K562 (cell line): ENCODE data around the gene PCSK5. TPM values are rescaled to one million over a fixed set of nuclear protein-coding genes. Genes with fewer than 3 reads are reported as not detected.

Source experiments
- CXXC5 ChIP-seq: fragments of 250-450 bp; sonication (Bioruptor Pico); IDR thresholded peaks from 2 replicates; pipeline ENCODE4 v1.8.0; 2022; ENCODE audit warnings: inconsistent platforms, mild to moderate bottlenecking, moderate library complexity
- DPF2 ChIP-seq: fragments of 450-650 bp; IDR thresholded peaks from 2 replicates; pipeline ENCODE4 v1.6.1; 2016
- HDAC1 ChIP-seq, 2 experiments: fragments of 450-650 bp; IDR thresholded peaks; 2 replicates each; pipeline ENCODE4 v1.6.1; 2016 to 2017; ENCODE audit warnings: inconsistent platforms in 1 of 2, mild to moderate bottlenecking in 1 of 2, moderate library complexity in 1 of 2
- HDAC2 ChIP-seq: fragments of 450-650 bp; IDR thresholded peaks from 2 replicates; pipeline ENCODE4 v1.6.1; 2016; ENCODE audit warnings: mild to moderate bottlenecking
- KAT2B ChIP-seq: IDR thresholded peaks from one replicate; pipeline ENCODE4 v1.6.1; 2012; ENCODE audit warnings: low read depth, mild to moderate bottlenecking, control low read depth, inconsistent platforms, low read length, moderate library complexity
- MTA3 ChIP-seq: fragments of 450-650 bp; formaldehyde crosslinking; IDR thresholded peaks from 2 replicates; pipeline ENCODE4 v1.6.1; 2017; ENCODE audit warnings: mild to moderate bottlenecking, borderline replicate concordance
- NCOA1 ChIP-seq: fragments of 450-650 bp; IDR thresholded peaks from 2 replicates; pipeline ENCODE4 v1.6.1; 2016; ENCODE audit warnings: low read depth
- NFIC ChIP-seq: fragments of 450-650 bp; IDR thresholded peaks from 2 replicates; pipeline ENCODE4 v1.6.1; 2017; ENCODE audit warnings: mild to moderate bottlenecking, inconsistent platforms
- NR2C2 ChIP-seq, 2 experiments: fragments of 200-800 bp in 1 of 2; sonication (Bioruptor generic) in 1 of 2; sonication (generic) in 1 of 2; formaldehyde crosslinking in 1 of 2; IDR thresholded peaks; 2 replicates each; pipeline versions ENCODE4 v1.6.1 to v1.8.0; 2016 to 2022; ENCODE audit warnings: mild to moderate bottlenecking in 1 of 2, missing compliant biosample characterization in 1 of 2, missing genetic modification characterization in 1 of 2, missing genetic modification reagents in 1 of 2
- RCOR1 ChIP-seq, 2 experiments: IDR thresholded peaks; 2 replicates each; pipeline ENCODE4 v1.6.1; 2012; ENCODE audit warnings: low read depth in 2 of 2, low read length in 2 of 2, borderline replicate concordance in 1 of 2, improper control_type of control experiment in 1 of 2
- SMAD1 ChIP-seq: fragments of 150-350 bp; IDR thresholded peaks from 2 replicates; pipeline ENCODE4 v1.6.1; 2014; ENCODE audit warnings: low read length, low read depth; ENCODE audit not compliant: partially characterized antibody
- TAF1 ChIP-seq: IDR thresholded peaks from 2 replicates; pipeline ENCODE4 v1.6.1; 2011; ENCODE audit warnings: mild to moderate bottlenecking, low read length, moderate library complexity; ENCODE audit not compliant: insufficient read depth, control insufficient read depth, severe bottlenecking; ENCODE audit errors: extremely low read depth
- TBL1XR1 ChIP-seq, 2 experiments: IDR thresholded peaks; 2 replicates each; pipeline ENCODE4 v1.6.1; 2012; ENCODE audit warnings: improper control_type of control experiment in 2 of 2, low read length in 2 of 2, mild to moderate bottlenecking in 1 of 2
- ZEB2 ChIP-seq: fragments of 450-650 bp; IDR thresholded peaks from 2 replicates; pipeline ENCODE4 v1.6.1; 2016
- polyA plus RNA-seq, 8 experiments: library from polyadenylated mRNA; depleted of rRNA in 4 of 8; stranded (reverse) in 5 of 8; unstranded in 3 of 8; fragments of >200 nt; fragmentation: Nextera tagmentation in 2 of 8; fragmentation: Illumina TruSeq in 1 of 8; extraction: Ambion mirVana in 2 of 8; extraction: Trizol in 1 of 8; gene quantifications; 2 replicates each; pipeline versions ENCODE4 v1.2.1 to v1.2.3, GENCODE V29; 2011 to 2014; ENCODE audit warnings: inconsistent platforms in 1 of 8, missing spikeins in 1 of 8
- total RNA-seq, 7 experiments: library from RNA; depleted of rRNA in 6 of 7; stranded (reverse); fragments of >200 nt in 6 of 7; fragmentation: Illumina TruSeq in 2 of 7; extraction: Trizol in 2 of 7; gene quantifications; 2 replicates each; pipeline versions ENCODE4 v1.2.1 to v1.2.3, GENCODE V29; 2011 to 2021; ENCODE audit warnings: low replicate concordance in 1 of 7
- TF ChIP-seq, protein P1 (sequence below): fragments of 450-650 bp; IDR thresholded peaks from 2 replicates; pipeline ENCODE4 v1.6.1; 2016; ENCODE audit warnings: low read depth, mild to moderate bottlenecking, moderate library complexity
- TF ChIP-seq, protein P2 (sequence below), 3 experiments: fragments of 200-800 bp in 1 of 3; fragments of 250-450 bp in 1 of 3; fragments of 450-650 bp in 1 of 3; sonication (Bioruptor Pico) in 1 of 3; sonication (Bioruptor generic) in 1 of 3; formaldehyde crosslinking in 1 of 3; IDR thresholded peaks; 2 replicates each; pipeline versions ENCODE4 v1.6.1 to v1.8.0; 2016 to 2022; ENCODE audit warnings: mild to moderate bottlenecking in 2 of 3, missing genetic modification characterization in 2 of 3, missing compliant biosample characterization in 1 of 3, moderate library complexity in 1 of 3
- TF ChIP-seq, protein P3 (sequence below): fragments of 250-450 bp; sonication (Bioruptor Pico); IDR thresholded peaks from 2 replicates; pipeline ENCODE4 v1.4.0; 2020; ENCODE audit warnings: mild to moderate bottlenecking, moderate library complexity, borderline replicate concordance
- TF ChIP-seq, protein P4 (sequence below): IDR thresholded peaks from 2 replicates; pipeline ENCODE4 v1.6.1; 2011; ENCODE audit not compliant: insufficient read length; ENCODE audit errors: extremely low read depth

The PCSK5 gene
- total and polyA plus RNA-seq, 9 of the 15 experiments (the other 6 are each of a cell fraction or from before 2014, with no cell fraction given) = not detected

DNA sequence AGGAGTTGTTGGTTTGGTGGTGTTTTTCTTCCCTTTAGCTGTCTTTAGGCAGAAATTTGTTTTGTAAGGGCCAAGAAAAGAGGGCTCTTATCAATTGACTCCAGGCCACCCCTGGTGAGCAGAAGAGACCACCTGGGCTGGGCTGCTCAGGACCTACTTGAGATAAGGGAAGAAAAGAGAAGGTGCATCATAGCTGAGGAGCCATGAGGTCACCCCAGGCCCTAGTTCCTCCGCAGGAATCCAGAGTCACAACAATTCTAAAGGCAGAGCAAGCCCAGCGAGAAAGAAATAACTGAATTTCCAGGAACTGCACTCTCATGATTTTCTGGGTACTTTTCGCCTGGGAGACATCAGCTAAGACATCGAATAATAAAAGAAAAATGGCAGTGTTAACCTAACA lies 468.9 kb downstream of the PCSK5 start (continued):
- TF ChIP-seq ZEB2 = peak; percentile 98
- peak in 1 of 2 experiments; percentile 67; a peak in 2 of 4 replicates for TF ChIP-seq HDAC1 (IDR thresholded peaks at IDR 0.05)
- TF ChIP-seq NCOA1 = peak; percentile 81; the same call in 1 of the 2 replicates
- TF ChIP-seq NFIC = peak; percentile 79
- TF ChIP-seq, protein P1, sequence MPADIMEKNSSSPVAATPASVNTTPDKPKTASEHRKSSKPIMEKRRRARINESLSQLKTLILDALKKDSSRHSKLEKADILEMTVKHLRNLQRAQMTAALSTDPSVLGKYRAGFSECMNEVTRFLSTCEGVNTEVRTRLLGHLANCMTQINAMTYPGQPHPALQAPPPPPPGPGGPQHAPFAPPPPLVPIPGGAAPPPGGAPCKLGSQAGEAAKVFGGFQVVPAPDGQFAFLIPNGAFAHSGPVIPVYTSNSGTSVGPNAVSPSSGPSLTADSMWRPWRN = 0 out of 2 replicates have a peak, but pooled peaks have one; percentile 34
- TF ChIP-seq CXXC5 = peak; percentile 51
- TF ChIP-seq HDAC2 = peak; percentile 78
- TF ChIP-seq SMAD1 = peak; percentile 29
- TF ChIP-seq, protein P2, sequence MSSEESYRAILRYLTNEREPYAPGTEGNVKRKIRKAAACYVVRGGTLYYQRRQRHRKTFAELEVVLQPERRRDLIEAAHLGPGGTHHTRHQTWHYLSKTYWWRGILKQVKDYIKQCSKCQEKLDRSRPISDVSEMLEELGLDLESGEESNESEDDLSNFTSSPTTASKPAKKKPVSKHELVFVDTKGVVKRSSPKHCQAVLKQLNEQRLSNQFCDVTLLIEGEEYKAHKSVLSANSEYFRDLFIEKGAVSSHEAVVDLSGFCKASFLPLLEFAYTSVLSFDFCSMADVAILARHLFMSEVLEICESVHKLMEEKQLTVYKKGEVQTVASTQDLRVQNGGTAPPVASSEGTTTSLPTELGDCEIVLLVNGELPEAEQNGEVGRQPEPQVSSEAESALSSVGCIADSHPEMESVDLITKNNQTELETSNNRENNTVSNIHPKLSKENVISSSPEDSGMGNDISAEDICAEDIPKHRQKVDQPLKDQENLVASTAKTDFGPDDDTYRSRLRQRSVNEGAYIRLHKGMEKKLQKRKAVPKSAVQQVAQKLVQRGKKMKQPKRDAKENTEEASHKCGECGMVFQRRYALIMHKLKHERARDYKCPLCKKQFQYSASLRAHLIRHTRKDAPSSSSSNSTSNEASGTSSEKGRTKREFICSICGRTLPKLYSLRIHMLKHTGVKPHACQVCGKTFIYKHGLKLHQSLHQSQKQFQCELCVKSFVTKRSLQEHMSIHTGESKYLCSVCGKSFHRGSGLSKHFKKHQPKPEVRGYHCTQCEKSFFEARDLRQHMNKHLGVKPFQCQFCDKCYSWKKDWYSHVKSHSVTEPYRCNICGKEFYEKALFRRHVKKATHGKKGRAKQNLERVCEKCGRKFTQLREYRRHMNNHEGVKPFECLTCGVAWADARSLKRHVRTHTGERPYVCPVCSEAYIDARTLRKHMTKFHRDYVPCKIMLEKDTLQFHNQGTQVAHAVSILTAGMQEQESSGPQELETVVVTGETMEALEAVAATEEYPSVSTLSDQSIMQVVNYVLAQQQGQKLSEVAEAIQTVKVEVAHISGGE (CRISPR knock-in tag; IDR thresholded peaks at IDR 0.05) = 0 out of 6 replicates have a peak, but pooled peaks of 1 of the 3 experiments have one; percentile 38
- TF ChIP-seq TAF1 = no peak
- TF ChIP-seq, protein P3, sequence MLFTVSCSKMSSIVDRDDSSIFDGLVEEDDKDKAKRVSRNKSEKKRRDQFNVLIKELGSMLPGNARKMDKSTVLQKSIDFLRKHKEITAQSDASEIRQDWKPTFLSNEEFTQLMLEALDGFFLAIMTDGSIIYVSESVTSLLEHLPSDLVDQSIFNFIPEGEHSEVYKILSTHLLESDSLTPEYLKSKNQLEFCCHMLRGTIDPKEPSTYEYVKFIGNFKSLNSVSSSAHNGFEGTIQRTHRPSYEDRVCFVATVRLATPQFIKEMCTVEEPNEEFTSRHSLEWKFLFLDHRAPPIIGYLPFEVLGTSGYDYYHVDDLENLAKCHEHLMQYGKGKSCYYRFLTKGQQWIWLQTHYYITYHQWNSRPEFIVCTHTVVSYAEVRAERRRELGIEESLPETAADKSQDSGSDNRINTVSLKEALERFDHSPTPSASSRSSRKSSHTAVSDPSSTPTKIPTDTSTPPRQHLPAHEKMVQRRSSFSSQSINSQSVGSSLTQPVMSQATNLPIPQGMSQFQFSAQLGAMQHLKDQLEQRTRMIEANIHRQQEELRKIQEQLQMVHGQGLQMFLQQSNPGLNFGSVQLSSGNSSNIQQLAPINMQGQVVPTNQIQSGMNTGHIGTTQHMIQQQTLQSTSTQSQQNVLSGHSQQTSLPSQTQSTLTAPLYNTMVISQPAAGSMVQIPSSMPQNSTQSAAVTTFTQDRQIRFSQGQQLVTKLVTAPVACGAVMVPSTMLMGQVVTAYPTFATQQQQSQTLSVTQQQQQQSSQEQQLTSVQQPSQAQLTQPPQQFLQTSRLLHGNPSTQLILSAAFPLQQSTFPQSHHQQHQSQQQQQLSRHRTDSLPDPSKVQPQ (CRISPR knock-in tag) = no peak
- TF ChIP-seq NR2C2 (CRISPR knock-in tag; IDR thresholded peaks at IDR 0.05) = no peak
- TF ChIP-seq NR2C2 (tag; IDR thresholded peaks at IDR 0.05) = peak; percentile 21; the same call in 1 of the 2 replicates
- TF ChIP-seq MTA3 = peak; percentile 75
- TF ChIP-seq, protein P4, sequence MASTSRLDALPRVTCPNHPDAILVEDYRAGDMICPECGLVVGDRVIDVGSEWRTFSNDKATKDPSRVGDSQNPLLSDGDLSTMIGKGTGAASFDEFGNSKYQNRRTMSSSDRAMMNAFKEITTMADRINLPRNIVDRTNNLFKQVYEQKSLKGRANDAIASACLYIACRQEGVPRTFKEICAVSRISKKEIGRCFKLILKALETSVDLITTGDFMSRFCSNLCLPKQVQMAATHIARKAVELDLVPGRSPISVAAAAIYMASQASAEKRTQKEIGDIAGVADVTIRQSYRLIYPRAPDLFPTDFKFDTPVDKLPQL = no peak
- no peak for TF ChIP-seq KAT2B
- peak; percentile 91 for TF ChIP-seq DPF2
- peak in 1 of 2 experiments; percentile 78; a peak in 2 of 4 replicates for TF ChIP-seq TBL1XR1 (IDR thresholded peaks at IDR 0.05; ENCODE audit: low read length in 2 of 2)
- peak; percentile 30 to 73; a peak in 3 of 4 replicates for TF ChIP-seq RCOR1 (IDR thresholded peaks at IDR 0.05; ENCODE audit: borderline replicate concordance in 1 of 2, low read depth in 2 of 2, low read length in 2 of 2)
